Fibroblast of skin of right biceps (primary cell): ENCODE results near the gene COP1.

ENCODE experiments used
- DNase-seq: peaks from one replicate; pipeline ENCODE4 v3.0.0-alpha.2; 2013

COP1 gene

GRCh38 chr1:175944591-175944990 is 262.5 kb downstream of the COP1 start:
- no peak for DNase-seq

- no peak for DNase-seq
Observed at GRCh38 chr1:175941164-175941563, 265.9 kb downstream of the COP1 start.

- no peak for DNase-seq
Observed at GRCh38 chr1:175936736-175937135, 270.4 kb downstream of the COP1 start.

- DNase-seq: peak; percentile 1
Observed at GRCh38 chr1:175935566-175936115, 271.4 kb downstream of the COP1 start.

GRCh38 chr1:175935166-175935565 is 271.9 kb downstream of the COP1 start:
- DNase-seq: no peak

- DNase-seq: peak; percentile 30
Observed at GRCh38 chr1:175933801-175934200, 273.3 kb downstream of the COP1 start.

- no peak for DNase-seq
Observed at GRCh38 chr1:175927944-175928343, 279.1 kb downstream of the COP1 start.

- DNase-seq: no peak
Observed at GRCh38 chr1:175922254-175922881, 284.7 kb downstream of the COP1 start.

- DNase-seq: peak; percentile 1
Observed at GRCh38 chr1:175920381-175920780, 286.7 kb downstream of the COP1 start.

- DNase-seq: no peak
Observed at GRCh38 chr1:175919001-175919400, 288.1 kb downstream of the COP1 start.

GRCh38 chr1:175918364-175918801 is 288.7 kb downstream of the COP1 start:
- DNase-seq: no peak

- no peak for DNase-seq
Observed at GRCh38 chr1:175914115-175914514, 293.0 kb downstream of the COP1 start.

- no peak for DNase-seq
Observed at GRCh38 chr1:175911138-175911537, 295.9 kb downstream of the COP1 start.

GRCh38 chr1:175906370-175906769 is 300.7 kb downstream of the COP1 start:
- no peak for DNase-seq

GRCh38 chr1:175904808-175905207 is 302.3 kb downstream of the COP1 start:
- DNase-seq: no peak

- no peak for DNase-seq
Observed at GRCh38 chr1:175902281-175902680, 304.8 kb downstream of the COP1 start.

GRCh38 chr1:175901076-175901836 is 305.8 kb downstream of the COP1 start:
- no peak for DNase-seq

- DNase-seq: no peak
Observed at GRCh38 chr1:175900171-175900570, 306.9 kb downstream of the COP1 start.

- DNase-seq: no peak
Observed at GRCh38 chr1:175895966-175896365, 311.1 kb downstream of the COP1 start.
